HG03558 (cell line): Measurements from ENCODE around the gene HLF.

Experiments used
- ATAC-seq: cut with Tn5 transposase; IDR thresholded peaks from one replicate; pipeline ENCODE4 v1.9.1; 2021; ENCODE audit warnings: moderate number of reproducible peaks; ENCODE audit not compliant: unreplicated experiment; ENCODE audit errors: extremely low read depth

Gene HLF

DNA sequence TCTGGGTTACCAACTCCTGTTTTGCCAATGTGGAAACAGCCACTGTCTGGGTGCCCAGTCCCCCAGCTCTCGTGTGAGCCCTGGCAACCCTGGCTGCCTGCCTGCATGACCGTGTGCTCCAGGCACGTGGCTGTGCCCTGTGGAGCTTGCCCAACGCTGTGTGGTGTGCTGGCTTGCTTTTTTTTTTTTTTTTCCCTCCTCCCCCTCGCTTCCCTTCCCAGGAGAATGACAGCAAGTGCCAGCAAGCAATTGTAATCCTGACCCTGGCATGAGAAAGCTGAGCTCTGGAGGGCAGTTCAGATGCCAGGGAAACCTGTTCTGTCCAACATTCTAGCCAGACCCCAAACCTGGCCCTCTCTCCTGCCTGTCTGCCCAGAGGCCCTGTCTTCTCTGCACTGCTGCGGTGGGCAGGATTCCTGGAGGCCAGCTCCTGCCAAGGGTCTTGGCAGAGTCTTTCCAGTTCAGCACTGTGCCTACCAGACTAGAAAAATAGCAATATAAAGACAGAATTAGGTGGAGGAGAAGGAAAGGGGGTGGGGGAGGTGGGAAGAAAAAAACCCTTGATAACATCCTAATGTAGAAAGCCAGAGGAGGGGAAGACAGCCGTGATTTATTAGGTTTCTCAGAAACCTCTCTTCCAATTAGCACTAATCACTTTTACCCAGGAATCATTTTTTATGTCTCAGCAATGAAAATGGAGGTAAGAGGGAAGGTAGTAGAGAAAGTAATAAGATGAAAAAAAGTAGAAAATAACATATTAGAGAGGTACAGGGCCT lies 9.0 kb downstream of the HLF start:
- no peak for ATAC-seq

DNA sequence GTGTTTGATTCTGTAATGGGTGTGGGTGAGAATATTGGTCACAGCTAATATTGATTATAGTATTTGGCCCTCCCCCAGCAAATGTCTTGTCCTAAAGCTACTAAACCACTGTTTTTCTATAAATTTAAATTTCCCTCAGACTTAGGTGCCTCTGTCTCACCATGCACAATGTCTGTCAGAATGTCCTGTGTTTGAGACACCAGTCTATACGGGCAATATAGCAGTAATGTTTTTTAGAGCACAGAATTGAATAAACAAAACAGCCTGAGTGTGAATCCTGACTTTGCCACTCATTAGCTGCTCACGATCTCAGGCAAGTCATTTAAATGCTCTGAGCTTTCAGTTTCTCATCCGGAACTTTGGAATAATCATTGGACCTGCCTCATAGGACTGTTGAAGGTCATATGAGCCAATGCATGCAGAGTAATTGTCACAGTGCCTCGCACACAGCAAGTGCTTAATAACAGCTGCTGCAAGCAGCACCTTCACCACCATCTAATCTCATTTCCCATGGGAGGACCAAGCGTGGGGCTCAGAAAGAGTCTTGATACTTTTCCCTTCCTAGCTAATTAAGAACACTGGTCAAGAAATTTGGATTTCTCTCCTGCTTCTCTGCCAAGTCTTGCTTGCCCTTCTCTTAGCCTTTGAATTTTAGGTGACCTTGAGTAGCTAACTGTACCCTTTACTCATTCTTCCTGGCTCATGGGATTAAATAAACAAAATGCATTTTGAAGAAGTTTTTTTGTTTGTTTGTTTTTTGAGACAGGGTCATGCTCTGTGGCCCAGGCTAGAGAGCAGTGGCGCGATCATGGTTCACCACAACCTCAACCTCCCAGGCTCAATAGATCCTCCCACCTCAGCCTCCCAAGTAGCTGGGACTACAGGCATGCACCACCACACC lies 9.8 kb downstream of the HLF start:
- no peak for ATAC-seq

GRCh38 chr17:55275894-55276804 lies 11.4 kb downstream of the HLF start:
- ATAC-seq: no peak

GRCh38 chr17:55278173-55278961 lies 13.6 kb downstream of the HLF start:
- no peak for ATAC-seq

GRCh38 chr17:55279203-55279602 lies 14.4 kb downstream of the HLF start:
- ATAC-seq: no peak

- ATAC-seq: no peak
Observed at GRCh38 chr17:55279788-55280187, 15.0 kb downstream of the HLF start.

DNA sequence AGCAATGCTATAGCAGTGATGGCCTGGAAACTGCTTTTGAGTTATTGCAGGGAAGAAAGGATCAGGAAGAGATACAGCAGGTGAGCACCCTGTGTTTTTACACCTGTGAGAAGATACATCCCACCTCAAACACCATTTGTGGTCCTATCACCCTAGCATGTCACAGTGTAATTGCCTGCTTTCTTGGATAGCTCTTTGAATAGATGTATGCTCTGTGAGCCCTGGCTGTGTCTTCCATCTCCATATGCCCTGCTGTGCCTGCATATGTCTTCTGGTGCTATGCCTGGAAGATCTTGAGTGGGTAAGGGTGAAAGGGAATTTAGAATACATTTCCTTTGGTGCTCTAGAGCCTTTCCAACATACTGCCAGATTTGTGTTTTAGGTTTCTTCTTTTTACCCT lies 15.5 kb downstream of the HLF start:
- no peak for ATAC-seq

- no peak for ATAC-seq
Observed at GRCh38 chr17:55281649-55282378, 17.1 kb downstream of the HLF start.

- no peak for ATAC-seq
Observed at GRCh38 chr17:55282379-55282702, 17.6 kb downstream of the HLF start.

GRCh38 chr17:55282741-55283140 lies 18.0 kb downstream of the HLF start:
- no peak for ATAC-seq

DNA sequence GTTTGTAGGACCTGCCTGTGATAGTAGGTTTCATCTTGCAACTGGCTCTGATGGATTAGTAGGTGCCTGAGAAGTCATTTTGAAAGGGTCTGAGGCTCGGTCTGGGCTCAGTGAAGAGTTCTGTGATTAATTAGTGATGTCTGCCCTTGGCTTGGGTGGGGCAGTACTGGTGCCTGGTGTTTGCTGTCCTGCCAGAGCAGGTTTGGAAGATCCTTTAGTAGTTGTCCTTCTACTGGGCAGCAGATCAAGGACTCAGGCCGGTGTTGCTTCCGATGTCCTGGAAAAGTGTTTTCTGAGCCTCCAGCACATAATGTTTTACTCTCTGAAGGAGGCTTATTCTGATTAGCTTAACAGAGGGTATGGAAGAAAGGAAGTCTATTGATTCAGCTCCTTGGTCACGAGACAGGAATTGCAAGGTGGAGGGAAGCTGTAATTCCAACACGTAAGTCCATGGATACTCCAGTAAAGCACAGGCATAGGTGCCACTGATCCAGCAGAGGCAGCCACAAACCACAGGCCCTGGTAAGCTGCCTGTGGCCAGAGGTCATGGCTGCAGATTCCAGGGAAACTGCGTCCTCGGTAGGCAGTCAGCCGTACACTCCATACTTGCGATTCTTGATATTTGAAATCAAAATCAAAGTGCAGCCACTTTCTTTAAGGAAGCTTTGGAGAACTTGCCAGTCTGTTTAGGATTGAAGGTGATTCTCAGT lies 18.7 kb downstream of the HLF start:
- ATAC-seq: no peak

- no peak for ATAC-seq
Observed at GRCh38 chr17:55284001-55284884, 19.5 kb downstream of the HLF start.

GRCh38 chr17:55284944-55285339 lies 20.2 kb downstream of the HLF start:
- no peak for ATAC-seq

DNA sequence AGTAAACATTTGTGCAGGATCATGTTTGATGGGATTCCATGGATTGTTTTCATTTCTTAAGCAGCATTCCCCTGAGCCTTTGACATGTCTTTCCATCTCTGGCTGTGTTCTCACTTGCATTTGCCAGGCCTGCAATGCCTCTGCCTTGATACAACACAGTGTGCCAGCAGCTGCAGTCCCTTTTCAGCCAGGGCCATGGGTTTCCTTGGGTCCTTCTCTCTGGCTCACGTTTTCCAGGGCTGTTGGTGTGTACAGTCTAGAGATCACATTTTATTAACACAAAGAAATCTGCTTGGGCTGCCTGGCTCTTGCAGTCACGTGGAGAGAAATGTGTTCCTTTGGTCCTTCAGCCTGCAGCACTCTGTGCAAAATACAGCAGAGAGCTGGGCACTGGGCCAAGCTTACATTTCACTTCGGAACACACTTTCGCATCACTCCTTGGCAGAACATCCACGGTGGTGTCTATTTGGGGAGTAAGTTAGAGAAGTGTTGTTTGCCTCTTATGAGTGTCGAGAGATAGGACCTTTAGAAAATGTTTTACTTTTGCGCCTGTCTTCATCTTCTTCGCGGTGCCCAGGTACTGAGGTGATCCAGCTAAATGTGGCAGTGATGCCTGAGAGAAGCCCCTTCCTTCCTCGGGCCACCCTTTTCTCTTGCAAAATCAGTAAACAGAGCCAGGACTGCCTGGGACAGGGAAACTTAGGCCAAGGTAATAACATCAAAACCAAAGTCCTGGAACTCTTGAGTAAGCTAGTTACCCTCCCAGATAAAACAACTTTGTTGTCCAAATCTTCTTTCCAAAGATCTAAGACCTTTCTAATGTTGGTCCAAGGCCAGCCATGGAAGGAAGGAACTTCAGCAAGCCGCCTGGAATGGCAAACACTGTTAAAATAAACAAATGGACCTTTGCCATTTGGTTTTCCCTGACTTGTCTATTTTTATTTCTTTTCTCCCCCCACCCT lies 20.9 kb downstream of the HLF start:
- no peak for ATAC-seq

- no peak for ATAC-seq
Observed at GRCh38 chr17:55286681-55287589, 22.2 kb downstream of the HLF start.
